ENCODE results near the gene GLIS2. TPM values are rescaled to one million over a fixed set of nuclear protein-coding genes. Genes with fewer than 3 reads are reported as not detected.

GLIS2 gene
- total and polyA plus RNA-seq, 10 of the 15 experiments (the other 5 are each of a cell fraction or from before 2014, with no cell fraction given) = 0.03 to 0.64 (median 0.18) TPM; not detected in 4

DNA sequence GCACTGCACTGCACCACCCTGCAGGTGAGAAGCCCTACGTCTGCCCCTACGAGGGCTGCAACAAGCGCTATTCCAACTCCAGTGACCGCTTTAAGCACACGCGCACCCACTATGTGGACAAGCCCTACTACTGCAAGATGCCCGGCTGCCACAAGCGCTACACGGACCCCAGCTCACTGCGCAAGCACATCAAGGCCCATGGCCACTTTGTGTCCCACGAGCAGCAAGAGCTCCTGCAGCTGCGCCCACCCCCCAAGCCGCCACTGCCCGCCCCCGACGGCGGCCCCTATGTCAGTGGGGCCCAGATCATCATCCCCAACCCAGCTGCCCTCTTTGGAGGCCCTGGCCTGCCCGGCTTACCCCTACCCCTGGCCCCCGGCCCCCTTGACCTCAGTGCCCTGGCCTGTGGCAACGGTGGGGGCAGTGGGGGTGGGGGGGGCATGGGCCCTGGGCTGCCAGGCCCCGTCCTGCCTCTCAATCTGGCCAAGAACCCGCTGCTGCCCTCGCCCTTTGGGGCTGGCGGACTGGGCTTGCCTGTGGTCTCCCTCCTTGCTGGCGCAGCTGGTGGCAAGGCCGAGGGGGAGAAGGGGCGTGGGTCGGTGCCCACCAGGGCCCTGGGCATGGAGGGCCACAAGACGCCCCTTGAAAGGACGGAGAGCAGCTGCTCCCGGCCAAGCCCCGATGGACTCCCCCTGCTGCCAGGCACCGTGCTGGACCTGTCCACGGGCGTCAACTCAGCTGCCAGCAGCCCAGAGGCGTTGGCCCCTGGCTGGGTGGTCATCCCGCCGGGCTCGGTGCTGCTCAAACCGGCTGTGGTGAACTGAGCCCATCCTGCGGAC lies 21.1 kb downstream of the GLIS2 start:
- H3K4me1 ChIP-seq (ENCODE audit: control insufficient read depth, insufficient read depth, low read length) = no peaks in the 10 kb centered on the region
- in situ Hi-C loops (cut with MboI) (no loop called here), intact Hi-C loops (cut with micrococcal nuclease; ENCODE audit: unreplicated experiment) (loop anchor here (10.0 kb wide), 1 partner anchor 132 kb away; no protein-coding TSS in a partner anchor)
- H3K9me3 ChIP-seq (replicated peaks; ENCODE audit: control insufficient read depth, insufficient read depth, low read length) = no peaks in the 10 kb centered on the region
- FAIRE-seq = no peak
- no peak overlapping the region for H3K27ac ChIP-seq (ENCODE audit: control insufficient read depth, insufficient read depth)
- no peak overlapping the region for H3K9ac ChIP-seq (ENCODE audit: control insufficient read depth, insufficient read depth, low read length)
- H2AFZ ChIP-seq (ENCODE audit: control insufficient read depth, low read depth, low read length) = no peak overlapping the region
- ChIA-PET RAD21 (ENCODE audit: unreplicated experiment) (no interaction called here), POLR2A (no interaction called here), CTCF (no interaction called here), SMC1A (ENCODE audit: uncharacterized antibody, unreplicated experiment) (no interaction called here)
- H3K79me2 ChIP-seq (ENCODE audit: control insufficient read depth, insufficient read depth, low read length) = no peaks in the 10 kb centered on the region
- ATAC-seq = no peak
- peaks cover 0 to 18% of the 10 kb centered on the region in 2 experiments; a peak in 3 of 4 replicates for H3K36me3 ChIP-seq (ENCODE audit: control insufficient read depth in 2 of 2, insufficient read depth in 2 of 2, low read length in 1 of 2)
- no TSS peak for BruUV-seq (replicated peaks)
- H3K4me2 ChIP-seq (ENCODE audit: control insufficient read depth, insufficient read depth) = no peak overlapping the region
- H3K4me3 ChIP-seq = no peak overlapping the region
- H3K27me3 ChIP-seq (replicated peaks in 1 of 2; ENCODE audit: control insufficient read depth in 2 of 2, insufficient read depth in 2 of 2, low read length in 1 of 2) = no peaks in the 10 kb centered on the region
- no peaks in the 10 kb centered on the region for H4K20me1 ChIP-seq (ENCODE audit: control insufficient read depth, insufficient read depth)
- TF ChIP-seq RAD51 (IDR thresholded peaks at IDR 0.05) = no peak
- no peak for TF ChIP-seq NBN (IDR thresholded peaks at IDR 0.05)
- no peak for TF ChIP-seq FOXK2 (IDR thresholded peaks at IDR 0.05)
- no peak for TF ChIP-seq PAX5 (IDR thresholded peaks at IDR 0.05; ENCODE audit: borderline replicate concordance, low read depth, low read length)
- TF ChIP-seq ZNF207 (IDR thresholded peaks at IDR 0.05; ENCODE audit: borderline replicate concordance) = no peak
- no peak for TF ChIP-seq MXI1 (IDR thresholded peaks at IDR 0.05; ENCODE audit: low read depth, low read length)
- TF ChIP-seq RCOR1 (conservative IDR thresholded peaks at IDR 0.05; ENCODE audit: low read depth, low read length) = no peak
- WGBS (ENCODE audit: insufficient coverage, insufficient replicate concordance, low lambda C conversion rate, missing lambda C conversion rate) = 91% methylated on average over 34 of the region's 41 CpGs
- DNase-seq (ENCODE audit: low read depth, low spot score) = no peak

DNA sequence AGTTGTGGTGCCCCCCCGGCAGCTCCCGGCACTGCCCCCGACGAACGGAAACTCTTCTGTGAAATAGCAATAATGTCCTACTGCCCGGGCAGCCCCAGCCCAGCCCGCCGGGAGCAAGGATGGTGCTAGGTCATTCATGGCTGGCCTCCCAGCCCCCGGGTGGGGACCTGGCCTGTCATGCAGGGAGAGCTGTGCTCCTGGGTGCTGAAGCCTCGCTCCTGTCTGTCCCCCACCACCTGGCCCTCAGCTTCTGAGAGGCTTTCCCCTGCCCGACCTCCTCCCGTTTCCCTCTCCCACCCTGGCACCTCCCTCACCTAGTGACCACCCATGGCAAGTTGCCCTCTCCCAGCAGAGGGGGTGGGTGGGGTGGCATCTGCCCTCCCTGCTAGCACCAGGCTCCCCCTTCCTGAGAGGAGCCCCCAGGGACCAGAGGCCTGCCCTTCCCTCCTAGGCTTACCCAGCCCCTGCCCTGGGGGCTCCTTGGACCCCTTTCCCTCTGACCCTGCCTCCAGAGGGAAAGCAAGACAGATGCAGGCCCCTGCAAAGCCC lies 21.7 kb downstream of the GLIS2 start:
- ATAC-seq (no peak), DNase-seq (ENCODE audit: low read depth, low spot score) (no peak), FAIRE-seq (no peak)
- Histone ChIP-seq H3K9ac (ENCODE audit: control insufficient read depth, insufficient read depth, low read length) (no peak overlapping the region), H3K36me3 (ENCODE audit: control insufficient read depth in 2 of 2, insufficient read depth in 2 of 2, low read length in 1 of 2) (peaks cover 0 to 18% of the 10 kb centered on the region in 2 experiments; a peak in 3 of 4 replicates), H3K4me2 (ENCODE audit: control insufficient read depth, insufficient read depth) (no peak overlapping the region), H4K20me1 (ENCODE audit: control insufficient read depth, insufficient read depth) (no peaks in the 10 kb centered on the region), H3K27ac (ENCODE audit: control insufficient read depth, insufficient read depth) (no peak overlapping the region), H2AFZ (ENCODE audit: control insufficient read depth, low read depth, low read length) (no peak overlapping the region), H3K9me3 (replicated peaks; ENCODE audit: control insufficient read depth, insufficient read depth, low read length) (no peaks in the 10 kb centered on the region), H3K27me3 (replicated peaks in 1 of 2; ENCODE audit: control insufficient read depth in 2 of 2, insufficient read depth in 2 of 2, low read length in 1 of 2) (no peaks in the 10 kb centered on the region), H3K4me1 (ENCODE audit: control insufficient read depth, insufficient read depth, low read length) (no peaks in the 10 kb centered on the region), H3K4me3 (no peak overlapping the region), H3K79me2 (ENCODE audit: control insufficient read depth, insufficient read depth, low read length) (no peaks in the 10 kb centered on the region)
- intact Hi-C loops (cut with micrococcal nuclease; ENCODE audit: unreplicated experiment) = loop anchor here (10.0 kb wide), 1 partner anchor 133 kb away; no protein-coding TSS in a partner anchor
- TF ChIP-seq SUZ12 (IDR thresholded peaks at IDR 0.05; ENCODE audit: unreplicated experiment) (no peak), POLR2A (IDR thresholded peaks at IDR 0.05; ENCODE audit: low read depth, low read length) (peak; percentile 18; the same call in 1 of the 2 replicates), IKZF2 (IDR thresholded peaks at IDR 0.05) (no peak)
- ChIA-PET CTCF (no interaction called here), POLR2A (no interaction called here), RAD21 (ENCODE audit: unreplicated experiment) (no interaction called here), SMC1A (ENCODE audit: uncharacterized antibody, unreplicated experiment) (no interaction called here)
- no TSS peak for BruUV-seq (replicated peaks)
- 82% methylated on average over 12 of the region's 12 CpGs for WGBS (ENCODE audit: insufficient coverage, insufficient replicate concordance, low lambda C conversion rate, missing lambda C conversion rate)
- in situ Hi-C loops (cut with MboI) = no loop called here
